DMS 273 (cell line): ENCODE measurements around the gene SHFL.

ENCODE experiments used
- DNase-seq: peaks from one replicate; lab custom pipeline; 2025; ENCODE audit not compliant: unreplicated experiment; lab: John Stamatoyannopoulos, UW

The SHFL gene

GRCh38 chr19:10087296-10088061 lies 1.4 kb downstream of the SHFL start:
- no peak for DNase-seq

GRCh38 chr19:10088949-10089554 lies 2.9 kb downstream of the SHFL start:
- DNase-seq, result no peak

GRCh38 chr19:10089801-10090375 lies 3.8 kb downstream of the SHFL start:
- DNase-seq, result no peak

- DNase-seq, result no peak
These were observed 5.2 kb downstream of the SHFL start for GRCh38 chr19:10091370-10091687.

- no peak for DNase-seq
These were observed 6.0 kb downstream of the SHFL start for GRCh38 chr19:10091895-10092641.

- no peak for DNase-seq
These were observed 6.7 kb downstream of the SHFL start for GRCh38 chr19:10092648-10093294.

GRCh38 chr19:10093295-10094186 lies 7.4 kb downstream of the SHFL start:
- no peak for DNase-seq

GRCh38 chr19:10095622-10095947 lies 9.5 kb downstream of the SHFL start:
- no peak for DNase-seq

GRCh38 chr19:10095948-10096614 lies 10.0 kb downstream of the SHFL start:
- peak; percentile 97 for DNase-seq

- DNase-seq, result peak; percentile 59
These were observed 10.5 kb downstream of the SHFL start for GRCh38 chr19:10096615-10096963.

- DNase-seq, result no peak
These were observed 14.2 kb downstream of the SHFL start for GRCh38 chr19:10100163-10100785.

- no peak for DNase-seq
These were observed 16.7 kb downstream of the SHFL start for GRCh38 chr19:10102787-10103236.

- no peak for DNase-seq
These were observed 18.0 kb downstream of the SHFL start for GRCh38 chr19:10104130-10104513.

GRCh38 chr19:10104665-10105508 lies 18.8 kb downstream of the SHFL start:
- no peak for DNase-seq

- no peak for DNase-seq
These were observed 19.5 kb downstream of the SHFL start for GRCh38 chr19:10105509-10106099.

GRCh38 chr19:10106100-10106936 lies 20.2 kb downstream of the SHFL start, which contains the start of gene PPAN:
Gene PPAN, plus strand, starts transcription at chr19:10106362. Its CDS starts 33 bp downstream, at chr19:10106395.
- peak; percentile 99 for DNase-seq

GRCh38 chr19:10107254-10107653 lies 21.1 kb downstream of the SHFL start:
- no peak for DNase-seq
